Activated naive CD4-positive, alpha-beta T cell treated with anti-CD3 and anti-CD28 coated beads, Interleukin-2, amount 10 ng/mL, durations not matched to agents 5 hours and 36 hours (primary cell): ENCODE measurements around the gene REG1A. TPM values are rescaled to one million over a fixed set of nuclear protein-coding genes. Genes with fewer than 3 reads are reported as not detected.

Experiments used
- total RNA-seq, 2 experiments: library from RNA; stranded (reverse); gene quantifications; one replicate each; pipeline ENCODE4 v1.2.3, GENCODE V29; 2021

Gene REG1A, protein sequence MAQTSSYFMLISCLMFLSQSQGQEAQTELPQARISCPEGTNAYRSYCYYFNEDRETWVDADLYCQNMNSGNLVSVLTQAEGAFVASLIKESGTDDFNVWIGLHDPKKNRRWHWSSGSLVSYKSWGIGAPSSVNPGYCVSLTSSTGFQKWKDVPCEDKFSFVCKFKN
- total RNA-seq, result not detected

GRCh38 chr2:79120194-79120713, at the start of gene REG1A:
Gene REG1A, plus strand, starts transcription at chr2:79120488. Its CDS starts 374 bp downstream, at chr2:79120862.

GRCh38 chr2:79087785-79088364, 32.4 kb upstream of the REG1A start, which contains the start of gene REG1B:
Gene REG1B, minus strand, starts transcription at chr2:79087993. Its CDS starts 381 bp downstream, at chr2:79087612.

DNA sequence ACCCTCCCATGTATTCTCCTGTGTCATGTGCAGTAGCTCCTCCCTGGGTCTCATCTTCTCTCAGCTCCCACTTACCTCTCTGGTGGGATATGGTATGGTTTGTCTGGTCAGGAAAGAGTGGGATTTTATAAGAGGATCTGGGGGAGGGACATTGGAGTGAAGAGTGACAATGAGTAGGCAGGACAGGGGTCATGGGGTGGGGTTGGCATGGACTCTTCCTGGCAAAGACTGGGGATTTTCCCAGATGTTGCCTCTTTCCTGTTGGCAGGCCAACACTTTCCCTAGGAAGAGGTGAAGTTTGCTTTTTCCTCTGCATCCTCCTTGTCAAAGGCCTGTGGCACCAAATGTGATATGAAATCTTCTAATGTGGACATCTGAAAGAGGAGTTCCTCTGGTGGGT, 39.4 kb downstream of the REG1A start, which contains the start of gene REG3A:
REG3A (minus strand) TSS at position 101 of the 400 bp plus-strand sequence. CDS start 348 bp downstream, outside the sequence.

Other genes starting within 250 kb of the REG1A start
- not detected for gene REG3G, start 94.8 kb upstream of the REG1A start, total RNA-seq
- gene REG1B, start 32.5 kb upstream of the REG1A start, total RNA-seq, result not detected
- gene REG3A, start 39.3 kb downstream of the REG1A start, total RNA-seq, result not detected